Measurements from ENCODE around the gene CD180. TPM values are rescaled to one million over a fixed set of nuclear protein-coding genes. Genes with fewer than 3 reads are reported as not detected.

CD180 gene
- total and polyA plus RNA-seq, 9 of the 15 experiments (the other 6 are each of a cell fraction or from before 2014, with no cell fraction given): 0.01 to 0.07 TPM; not detected in 7

- TF ChIP-seq MNT (conservative IDR thresholded peaks at IDR 0.05) (peak in 1 of 2 experiments; percentile 52; a peak in 1 of 4 replicates), PCBP2 (IDR thresholded peaks at IDR 0.05; ENCODE audit: low read depth, low read length, poor library complexity, severe bottlenecking) (no peak), BCOR (IDR thresholded peaks at IDR 0.05) (peak; percentile 64; the same call in 1 of the 2 replicates), MLX (CRISPR knock-in tag; conservative IDR thresholded peaks at IDR 0.05) (no peak), GATAD2B (IDR thresholded peaks at IDR 0.05; ENCODE audit: borderline replicate concordance) (0 out of 2 replicates have a peak, but pooled peaks have one; percentile 11), TAF1 (IDR thresholded peaks at IDR 0.05; ENCODE audit: control insufficient read depth, extremely low read depth, insufficient read depth, low read length, severe bottlenecking) (no peak), ZNF398 (CRISPR knock-in tag; IDR thresholded peaks at IDR 0.05) (no peak), ASH1L (IDR thresholded peaks at IDR 0.05; ENCODE audit: borderline replicate concordance, low read depth, partially characterized antibody) (no peak), STAT5A (IDR thresholded peaks at IDR 0.05; ENCODE audit: borderline replicate concordance, low read length) (peak; percentile 98), EP300 (IDR thresholded peaks at IDR 0.05; ENCODE audit: low read length) (peak; percentile 70), ARID1B (IDR thresholded peaks at IDR 0.05) (peak; percentile 86), MLLT1 (IDR thresholded peaks at IDR 0.05) (peak in 1 of 2 experiments; percentile 98; a peak in 2 of 4 replicates), NFE2 (IDR thresholded peaks at IDR 0.05; ENCODE audit: low read depth) (peak; percentile 47; the same call in 1 of the 2 replicates), HNRNPLL (IDR thresholded peaks at IDR 0.05; ENCODE audit: low read depth, low read length, poor library complexity, severe bottlenecking) (no peak), RERE (CRISPR knock-in tag; IDR thresholded peaks at IDR 0.05; ENCODE audit: borderline replicate concordance) (no peak), POLR2AphosphoS5 (IDR thresholded peaks at IDR 0.05; ENCODE audit: control insufficient read depth, insufficient read depth, low read depth, low read length) (peak; percentile 53; the same call in 1 of the 2 replicates)
These were observed 10.3 kb upstream of the CD180 start (continued) for GRCh38 chr5:67206929-67207328.

Measured in K562 (cell line).